GM23338 (cell line): ENCODE measurements around the gene CCDC50. TPM values are rescaled to one million over a fixed set of nuclear protein-coding genes. Genes with fewer than 3 reads are reported as not detected.

ENCODE experiments used
- ATAC-seq: fragments of 200-7000 bp; cut with Tn5 transposase; 3 replicates; pipeline ENCODE4 v1.9.1; 2020
- DNase-seq: peaks from one replicate; pipeline ENCODE4 v3.0.0-alpha.2; 2015; ENCODE audit warnings: low spot score
- H2AFZ ChIP-seq: fragments of 200-600 bp; sonication (generic); 2 replicates; pipeline ENCODE4 v1.8.0; 2016; ENCODE audit warnings: antibody characterized with exemption, mild to moderate bottlenecking, moderate library complexity
- H3F3A ChIP-seq: fragments of 200-600 bp; sonication (generic); replicated peaks from 2 replicates; pipeline ENCODE4 v1.8.0; 2017; ENCODE audit warnings: antibody characterized with exemption, mixed run types, low read depth
- H3K27ac ChIP-seq: fragments of 200-600 bp; sonication (generic); 2 replicates; pipeline ENCODE4 v1.6.1; 2016; ENCODE audit warnings: low read depth
- H3K27me3 ChIP-seq: fragments of 200-600 bp; sonication (generic); 2 replicates; pipeline ENCODE4 v1.8.0; 2016; ENCODE audit warnings: mild to moderate bottlenecking, mixed run types, moderate library complexity; ENCODE audit not compliant: insufficient read depth
- H3K36me3 ChIP-seq: fragments of 200-600 bp; sonication (generic); 2 replicates; pipeline ENCODE4 v1.8.0; 2016; ENCODE audit warnings: mild to moderate bottlenecking; ENCODE audit not compliant: insufficient read depth
- H3K4me1 ChIP-seq: fragments of 200-600 bp; sonication (generic); 2 replicates; pipeline ENCODE4 v1.8.0; 2016; ENCODE audit warnings: mild to moderate bottlenecking, moderate library complexity; ENCODE audit not compliant: insufficient read depth
- H3K4me2 ChIP-seq: fragments of 200-600 bp; sonication (generic); 2 replicates; pipeline ENCODE4 v1.7.1; 2017; ENCODE audit warnings: mixed run types
- H3K4me3 ChIP-seq: fragments of 200-600 bp; sonication (generic); 2 replicates; pipeline ENCODE4 v1.6.1; 2016; ENCODE audit warnings: mixed run types
- H3K79me2 ChIP-seq: fragments of 200-600 bp; sonication (generic); replicated peaks from 2 replicates; pipeline ENCODE4 v1.8.0; 2017; ENCODE audit warnings: mild to moderate bottlenecking; ENCODE audit not compliant: insufficient read depth
- H3K9me2 ChIP-seq: fragments of 200-600 bp; sonication (generic); 2 replicates; pipeline ENCODE4 v1.8.0; 2017; ENCODE audit not compliant: insufficient read depth
- H4K20me1 ChIP-seq: fragments of 200-600 bp; sonication (generic); replicated peaks from 2 replicates; pipeline ENCODE4 v1.8.0; 2017; ENCODE audit warnings: mild to moderate bottlenecking; ENCODE audit not compliant: insufficient read depth
- H3K27ac Mint-ChIP-seq: 2 replicates; pipeline ENCODE4 v1.8.0; 2020; ENCODE audit warnings: inconsistent platforms, mild to moderate bottlenecking, moderate library complexity, mixed read lengths
- H3K27me3 Mint-ChIP-seq: 3 replicates; pipeline ENCODE4 v1.8.0; 2022; ENCODE audit warnings: low read depth, mild to moderate bottlenecking, moderate library complexity, mixed read lengths, inconsistent platforms; ENCODE audit not compliant: insufficient read depth, poor library complexity
- H3K36me3 Mint-ChIP-seq: 3 replicates; pipeline ENCODE4 v1.8.0; 2021; ENCODE audit warnings: low read depth, mild to moderate bottlenecking, inconsistent platforms, moderate library complexity, mixed read lengths
- H3K4me1 Mint-ChIP-seq: 3 replicates; pipeline ENCODE4 v1.8.0; 2020; ENCODE audit warnings: mild to moderate bottlenecking, inconsistent platforms, mixed read lengths
- H3K4me3 Mint-ChIP-seq: 3 replicates; pipeline ENCODE4 v1.8.0; 2021; ENCODE audit warnings: moderate library complexity, mild to moderate bottlenecking, inconsistent platforms, mixed read lengths
- H3K9me3 Mint-ChIP-seq: 3 replicates; pipeline ENCODE4 v1.8.0; 2020; ENCODE audit warnings: moderate library complexity, mild to moderate bottlenecking, inconsistent platforms, mixed read lengths
- CREB1 ChIP-seq: fragments of 250-450 bp; sonication (Bioruptor Pico); IDR thresholded peaks from 2 replicates; pipeline ENCODE4 v1.5.0; 2020; ENCODE audit warnings: low read depth, mild to moderate bottlenecking, moderate library complexity
- EZH2 ChIP-seq: fragments of 200-600 bp; sonication (generic); IDR thresholded peaks from one replicate; pipeline ENCODE4 v1.8.0; 2017; ENCODE audit warnings: antibody characterized with exemption, mild to moderate bottlenecking, low read depth; ENCODE audit not compliant: unreplicated experiment
- EZH2phosphoT487 ChIP-seq: fragments of 200-600 bp; sonication (generic); IDR thresholded peaks from one replicate; pipeline ENCODE4 v1.8.1; 2018; ENCODE audit warnings: antibody characterized with exemption; ENCODE audit not compliant: unreplicated experiment
- JUNB ChIP-seq: IDR thresholded peaks from one replicate; pipeline ENCODE4 v1.6.1; 2016; ENCODE audit warnings: antibody characterized with exemption; ENCODE audit not compliant: unreplicated experiment
- NANOG ChIP-seq: IDR thresholded peaks from 2 replicates; pipeline ENCODE4 v1.6.1; 2016; ENCODE audit warnings: antibody characterized with exemption, borderline replicate concordance
- POLR2AphosphoS5 ChIP-seq: IDR thresholded peaks from 2 replicates; pipeline ENCODE4 v1.6.1; 2016; ENCODE audit warnings: antibody characterized with exemption, low read depth
- STAT1 ChIP-seq: IDR thresholded peaks from one replicate; pipeline ENCODE4 v1.6.1; 2016; ENCODE audit warnings: antibody characterized with exemption; ENCODE audit not compliant: unreplicated experiment
- ZNF114 ChIP-seq: fragments of 250-450 bp; sonication (Bioruptor Pico); IDR thresholded peaks from 2 replicates; pipeline ENCODE4 v1.5.0; 2020; ENCODE audit warnings: mild to moderate bottlenecking, moderate library complexity
- ZNF331 ChIP-seq: fragments of 250-450 bp; sonication (Bioruptor Pico); IDR thresholded peaks from 2 replicates; pipeline ENCODE4 v1.5.0; 2020; ENCODE audit warnings: low read depth, mild to moderate bottlenecking, moderate library complexity
- polyA plus RNA-seq: library from polyadenylated mRNA; unstranded; fragments of >200 nt; fragmentation: Nextera tagmentation; extraction: Ambion mirVana; gene quantifications from 2 replicates; pipeline ENCODE4 v1.2.1, GENCODE V29; 2016
- total RNA-seq: library from RNA; depleted of rRNA; stranded (reverse); fragments of >200 nt; shearing (Covaris generic); gene quantifications from 2 replicates; pipeline ENCODE4 v1.2.3, GENCODE V29; 2014
- TF ChIP-seq, protein P1 (sequence below): IDR thresholded peaks from 2 replicates; pipeline ENCODE4 v1.6.1; 2016; ENCODE audit warnings: antibody characterized with exemption
- TF ChIP-seq, protein P2 (sequence below): fragments of 250-450 bp; sonication (Bioruptor Pico); IDR thresholded peaks from 2 replicates; pipeline ENCODE4 v1.5.0; 2020; ENCODE audit warnings: mild to moderate bottlenecking, moderate library complexity
- TF ChIP-seq, protein P3 (sequence below): IDR thresholded peaks from one replicate; pipeline ENCODE4 v1.6.1; 2018; ENCODE audit warnings: antibody characterized with exemption; ENCODE audit not compliant: unreplicated experiment
- TF ChIP-seq, protein P4 (sequence below), 2 experiments: fragments of 200-600 bp in 1 of 2; sonication (generic) in 1 of 2; conservative IDR thresholded peaks; 2 replicates each; pipeline versions ENCODE4 v1.5.1 to v1.6.1; 2016 to 2017; ENCODE audit warnings: antibody characterized with exemption in 2 of 2, low read depth in 2 of 2, mild to moderate bottlenecking in 2 of 2, moderate library complexity in 1 of 2

Gene CCDC50
- total and polyA plus RNA-seq, 2 experiments from 2014 or later: 22.4 to 25.4 TPM

DNA sequence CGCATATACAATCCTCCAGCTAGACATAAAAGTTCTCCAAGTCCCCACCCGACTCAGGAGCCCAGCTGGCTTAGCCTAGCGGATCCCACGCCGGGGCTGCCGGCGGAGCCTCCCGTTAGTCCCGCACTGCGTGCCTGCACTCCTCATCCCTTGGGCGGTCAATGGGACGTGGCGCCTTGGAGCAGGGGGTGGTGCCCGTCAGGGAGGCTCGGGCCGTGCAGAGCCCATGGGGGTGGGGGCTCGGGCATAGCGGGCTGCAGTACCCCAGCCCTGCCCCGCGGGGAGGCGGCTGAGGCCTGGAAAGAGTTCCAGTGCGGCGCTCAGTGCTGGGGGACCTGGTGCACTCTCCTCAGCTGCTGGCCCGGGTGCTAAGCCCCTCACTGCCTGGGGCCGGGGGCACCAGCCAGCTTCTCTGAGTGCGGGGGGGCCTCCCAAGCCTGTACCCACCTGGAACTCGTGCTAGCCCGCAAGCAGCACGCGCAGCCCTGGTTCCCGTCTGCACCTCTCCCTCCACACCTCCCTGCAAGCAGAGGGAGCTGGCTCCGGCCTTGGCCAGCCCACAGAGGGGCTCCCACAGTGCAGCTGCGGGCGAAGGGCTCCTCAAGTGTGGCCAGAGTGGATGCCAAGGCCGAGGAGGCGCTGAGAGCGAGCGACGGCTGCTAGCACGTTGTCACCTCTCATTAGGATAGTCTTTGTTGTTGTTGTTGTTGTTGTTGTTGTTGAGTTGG lies 12.2 kb upstream of the CCDC50 start:
- Histone ChIP-seq H3K27me3 (no peaks in the 10 kb centered on the region), H3K4me1 (no peaks in the 10 kb centered on the region), H3K4me2 (no peak overlapping the region), H3K79me2 (no peaks in the 10 kb centered on the region), H3F3A (no peaks in the 10 kb centered on the region), H3K36me3 (no peaks in the 10 kb centered on the region), H3K4me3 (no peak overlapping the region), H2AFZ (no peak overlapping the region), H4K20me1 (no peaks in the 10 kb centered on the region), H3K27ac (no peak overlapping the region), H3K9me2 (peaks cover 9% of the 10 kb centered on the region; the same call in 1 of the 2 replicates)
- H3K4me3 Mint-ChIP-seq: no peak overlapping the region
- H3K27me3 Mint-ChIP-seq: no peaks in the 10 kb centered on the region
- no peaks in the 10 kb centered on the region for H3K9me3 Mint-ChIP-seq
- ATAC-seq: no peak
- H3K36me3 Mint-ChIP-seq: no peaks in the 10 kb centered on the region
- DNase-seq: no peak
- H3K27ac Mint-ChIP-seq: no peak overlapping the region
- TF ChIP-seq EZH2 (no peak), POLR2AphosphoS5 (no peak), ZNF114 (CRISPR knock-in tag) (no peak), NANOG (no peak), STAT1 (no peak), CREB1 (CRISPR knock-in tag) (no peak), ZNF331 (CRISPR knock-in tag) (no peak), JUNB (no peak), EZH2phosphoT487 (no peak)
- TF ChIP-seq, protein P1, sequence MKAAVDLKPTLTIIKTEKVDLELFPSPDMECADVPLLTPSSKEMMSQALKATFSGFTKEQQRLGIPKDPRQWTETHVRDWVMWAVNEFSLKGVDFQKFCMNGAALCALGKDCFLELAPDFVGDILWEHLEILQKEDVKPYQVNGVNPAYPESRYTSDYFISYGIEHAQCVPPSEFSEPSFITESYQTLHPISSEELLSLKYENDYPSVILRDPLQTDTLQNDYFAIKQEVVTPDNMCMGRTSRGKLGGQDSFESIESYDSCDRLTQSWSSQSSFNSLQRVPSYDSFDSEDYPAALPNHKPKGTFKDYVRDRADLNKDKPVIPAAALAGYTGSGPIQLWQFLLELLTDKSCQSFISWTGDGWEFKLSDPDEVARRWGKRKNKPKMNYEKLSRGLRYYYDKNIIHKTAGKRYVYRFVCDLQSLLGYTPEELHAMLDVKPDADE: no peak
- TF ChIP-seq, protein P2, sequence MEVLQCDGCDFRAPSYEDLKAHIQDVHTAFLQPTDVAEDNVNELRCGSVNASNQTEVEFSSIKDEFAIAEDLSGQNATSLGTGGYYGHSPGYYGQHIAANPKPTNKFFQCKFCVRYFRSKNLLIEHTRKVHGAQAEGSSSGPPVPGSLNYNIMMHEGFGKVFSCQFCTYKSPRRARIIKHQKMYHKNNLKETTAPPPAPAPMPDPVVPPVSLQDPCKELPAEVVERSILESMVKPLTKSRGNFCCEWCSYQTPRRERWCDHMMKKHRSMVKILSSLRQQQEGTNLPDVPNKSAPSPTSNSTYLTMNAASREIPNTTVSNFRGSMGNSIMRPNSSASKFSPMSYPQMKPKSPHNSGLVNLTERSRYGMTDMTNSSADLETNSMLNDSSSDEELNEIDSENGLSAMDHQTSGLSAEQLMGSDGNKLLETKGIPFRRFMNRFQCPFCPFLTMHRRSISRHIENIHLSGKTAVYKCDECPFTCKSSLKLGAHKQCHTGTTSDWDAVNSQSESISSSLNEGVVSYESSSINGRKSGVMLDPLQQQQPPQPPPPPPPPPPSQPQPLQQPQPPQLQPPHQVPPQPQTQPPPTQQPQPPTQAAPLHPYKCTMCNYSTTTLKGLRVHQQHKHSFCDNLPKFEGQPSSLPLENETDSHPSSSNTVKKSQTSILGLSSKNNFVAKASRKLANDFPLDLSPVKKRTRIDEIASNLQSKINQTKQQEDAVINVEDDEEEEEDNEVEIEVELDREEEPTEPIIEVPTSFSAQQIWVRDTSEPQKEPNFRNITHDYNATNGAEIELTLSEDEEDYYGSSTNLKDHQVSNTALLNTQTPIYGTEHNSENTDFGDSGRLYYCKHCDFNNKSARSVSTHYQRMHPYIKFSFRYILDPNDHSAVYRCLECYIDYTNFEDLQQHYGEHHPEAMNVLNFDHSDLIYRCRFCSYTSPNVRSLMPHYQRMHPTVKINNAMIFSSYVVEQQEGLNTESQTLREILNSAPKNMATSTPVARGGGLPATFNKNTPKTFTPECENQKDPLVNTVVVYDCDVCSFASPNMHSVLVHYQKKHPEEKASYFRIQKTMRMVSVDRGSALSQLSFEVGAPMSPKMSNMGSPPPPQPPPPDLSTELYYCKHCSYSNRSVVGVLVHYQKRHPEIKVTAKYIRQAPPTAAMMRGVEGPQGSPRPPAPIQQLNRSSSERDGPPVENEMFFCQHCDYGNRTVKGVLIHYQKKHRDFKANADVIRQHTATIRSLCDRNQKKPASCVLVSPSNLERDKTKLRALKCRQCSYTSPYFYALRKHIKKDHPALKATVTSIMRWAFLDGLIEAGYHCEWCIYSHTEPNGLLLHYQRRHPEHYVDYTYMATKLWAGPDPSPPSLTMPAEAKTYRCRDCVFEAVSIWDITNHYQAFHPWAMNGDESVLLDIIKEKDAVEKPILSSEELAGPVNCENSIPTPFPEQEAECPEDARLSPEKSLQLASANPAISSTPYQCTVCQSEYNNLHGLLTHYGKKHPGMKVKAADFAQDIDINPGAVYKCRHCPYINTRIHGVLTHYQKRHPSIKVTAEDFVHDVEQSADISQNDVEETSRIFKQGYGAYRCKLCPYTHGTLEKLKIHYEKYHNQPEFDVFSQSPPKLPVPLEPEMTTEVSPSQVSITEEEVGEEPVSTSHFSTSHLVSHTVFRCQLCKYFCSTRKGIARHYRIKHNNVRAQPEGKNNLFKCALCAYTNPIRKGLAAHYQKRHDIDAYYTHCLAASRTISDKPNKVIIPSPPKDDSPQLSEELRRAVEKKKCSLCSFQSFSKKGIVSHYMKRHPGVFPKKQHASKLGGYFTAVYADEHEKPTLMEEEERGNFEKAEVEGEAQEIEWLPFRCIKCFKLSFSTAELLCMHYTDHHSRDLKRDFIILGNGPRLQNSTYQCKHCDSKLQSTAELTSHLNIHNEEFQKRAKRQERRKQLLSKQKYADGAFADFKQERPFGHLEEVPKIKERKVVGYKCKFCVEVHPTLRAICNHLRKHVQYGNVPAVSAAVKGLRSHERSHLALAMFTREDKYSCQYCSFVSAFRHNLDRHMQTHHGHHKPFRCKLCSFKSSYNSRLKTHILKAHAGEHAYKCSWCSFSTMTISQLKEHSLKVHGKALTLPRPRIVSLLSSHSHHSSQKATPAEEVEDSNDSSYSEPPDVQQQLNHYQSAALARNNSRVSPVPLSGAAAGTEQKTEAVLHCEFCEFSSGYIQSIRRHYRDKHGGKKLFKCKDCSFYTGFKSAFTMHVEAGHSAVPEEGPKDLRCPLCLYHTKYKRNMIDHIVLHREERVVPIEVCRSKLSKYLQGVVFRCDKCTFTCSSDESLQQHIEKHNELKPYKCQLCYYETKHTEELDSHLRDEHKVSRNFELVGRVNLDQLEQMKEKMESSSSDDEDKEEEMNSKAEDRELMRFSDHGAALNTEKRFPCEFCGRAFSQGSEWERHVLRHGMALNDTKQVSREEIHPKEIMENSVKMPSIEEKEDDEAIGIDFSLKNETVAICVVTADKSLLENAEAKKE: no peak
- TF ChIP-seq, protein P3, sequence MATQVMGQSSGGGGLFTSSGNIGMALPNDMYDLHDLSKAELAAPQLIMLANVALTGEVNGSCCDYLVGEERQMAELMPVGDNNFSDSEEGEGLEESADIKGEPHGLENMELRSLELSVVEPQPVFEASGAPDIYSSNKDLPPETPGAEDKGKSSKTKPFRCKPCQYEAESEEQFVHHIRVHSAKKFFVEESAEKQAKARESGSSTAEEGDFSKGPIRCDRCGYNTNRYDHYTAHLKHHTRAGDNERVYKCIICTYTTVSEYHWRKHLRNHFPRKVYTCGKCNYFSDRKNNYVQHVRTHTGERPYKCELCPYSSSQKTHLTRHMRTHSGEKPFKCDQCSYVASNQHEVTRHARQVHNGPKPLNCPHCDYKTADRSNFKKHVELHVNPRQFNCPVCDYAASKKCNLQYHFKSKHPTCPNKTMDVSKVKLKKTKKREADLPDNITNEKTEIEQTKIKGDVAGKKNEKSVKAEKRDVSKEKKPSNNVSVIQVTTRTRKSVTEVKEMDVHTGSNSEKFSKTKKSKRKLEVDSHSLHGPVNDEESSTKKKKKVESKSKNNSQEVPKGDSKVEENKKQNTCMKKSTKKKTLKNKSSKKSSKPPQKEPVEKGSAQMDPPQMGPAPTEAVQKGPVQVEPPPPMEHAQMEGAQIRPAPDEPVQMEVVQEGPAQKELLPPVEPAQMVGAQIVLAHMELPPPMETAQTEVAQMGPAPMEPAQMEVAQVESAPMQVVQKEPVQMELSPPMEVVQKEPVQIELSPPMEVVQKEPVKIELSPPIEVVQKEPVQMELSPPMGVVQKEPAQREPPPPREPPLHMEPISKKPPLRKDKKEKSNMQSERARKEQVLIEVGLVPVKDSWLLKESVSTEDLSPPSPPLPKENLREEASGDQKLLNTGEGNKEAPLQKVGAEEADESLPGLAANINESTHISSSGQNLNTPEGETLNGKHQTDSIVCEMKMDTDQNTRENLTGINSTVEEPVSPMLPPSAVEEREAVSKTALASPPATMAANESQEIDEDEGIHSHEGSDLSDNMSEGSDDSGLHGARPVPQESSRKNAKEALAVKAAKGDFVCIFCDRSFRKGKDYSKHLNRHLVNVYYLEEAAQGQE: no peak
- TF ChIP-seq, protein P4, sequence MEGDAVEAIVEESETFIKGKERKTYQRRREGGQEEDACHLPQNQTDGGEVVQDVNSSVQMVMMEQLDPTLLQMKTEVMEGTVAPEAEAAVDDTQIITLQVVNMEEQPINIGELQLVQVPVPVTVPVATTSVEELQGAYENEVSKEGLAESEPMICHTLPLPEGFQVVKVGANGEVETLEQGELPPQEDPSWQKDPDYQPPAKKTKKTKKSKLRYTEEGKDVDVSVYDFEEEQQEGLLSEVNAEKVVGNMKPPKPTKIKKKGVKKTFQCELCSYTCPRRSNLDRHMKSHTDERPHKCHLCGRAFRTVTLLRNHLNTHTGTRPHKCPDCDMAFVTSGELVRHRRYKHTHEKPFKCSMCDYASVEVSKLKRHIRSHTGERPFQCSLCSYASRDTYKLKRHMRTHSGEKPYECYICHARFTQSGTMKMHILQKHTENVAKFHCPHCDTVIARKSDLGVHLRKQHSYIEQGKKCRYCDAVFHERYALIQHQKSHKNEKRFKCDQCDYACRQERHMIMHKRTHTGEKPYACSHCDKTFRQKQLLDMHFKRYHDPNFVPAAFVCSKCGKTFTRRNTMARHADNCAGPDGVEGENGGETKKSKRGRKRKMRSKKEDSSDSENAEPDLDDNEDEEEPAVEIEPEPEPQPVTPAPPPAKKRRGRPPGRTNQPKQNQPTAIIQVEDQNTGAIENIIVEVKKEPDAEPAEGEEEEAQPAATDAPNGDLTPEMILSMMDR (conservative IDR thresholded peaks at IDR 0.05; ENCODE audit: low read depth in 2 of 2): no peak
- H3K4me1 Mint-ChIP-seq: no peaks in the 10 kb centered on the region
